Gastroesophageal sphincter (tissue), 3 donors: ENCODE results near the gene DYNLT4.
"Not testable (repeated sequence)": the region's sequence is repeated elsewhere in the genome, so short reads cannot be mapped to it uniquely, and the experiment has no call there.

Experiments used
- CTCF ChIP-seq, 4 experiments: fragments of 200-600 bp in 2 of 4; fragments of 450-650 bp in 2 of 4; sonication (generic) in 1 of 4; IDR thresholded peaks; one replicate each; pipeline ENCODE4 v1.5.1; 2017 to 2019; ENCODE audit warnings: antibody characterized with exemption in 4 of 4, mild to moderate bottlenecking in 2 of 4, moderate library complexity in 2 of 4
- EP300 ChIP-seq: sonication (generic); formaldehyde crosslinking; IDR thresholded peaks from one replicate; pipeline ENCODE4 v1.6.1; 2017; ENCODE audit warnings: antibody characterized with exemption, mild to moderate bottlenecking
- POLR2A ChIP-seq, 2 donors: fragments of 450-650 bp; IDR thresholded peaks; one replicate each; pipeline ENCODE4 v1.6.1; 2017; ENCODE audit warnings: antibody characterized with exemption in 2 of 2, mild to moderate bottlenecking in 2 of 2, moderate library complexity in 1 of 2

- not testable (repeated sequence) for TF ChIP-seq CTCF (IDR thresholded peaks at IDR 0.05); POLR2A (IDR thresholded peaks at IDR 0.05); EP300
Observed at GRCh38 chr1:44797886-44798285, 9.3 kb downstream of the DYNLT4 start.
